ENCODE results near the gene KIF18B. TPM values are rescaled to one million over a fixed set of nuclear protein-coding genes. Genes with fewer than 3 reads are reported as not detected.

KIF18B gene
- total and polyA plus RNA-seq, 10 of the 15 experiments (the other 5 are each of a cell fraction or from before 2014, with no cell fraction given) = 2.8 to 46.2 (median 20.5) TPM

GRCh38 chr17:44921122-44921882 is 26.3 kb downstream of the KIF18B start:
- Histone ChIP-seq H3K79me2 (ENCODE audit: control insufficient read depth, insufficient read depth, low read length) (no peaks in the 10 kb centered on the region), H4K20me1 (ENCODE audit: control insufficient read depth, insufficient read depth) (no peaks in the 10 kb centered on the region), H3K27ac (ENCODE audit: control insufficient read depth, insufficient read depth) (no peak overlapping the region), H3K9ac (ENCODE audit: control insufficient read depth, insufficient read depth, low read length) (no peak overlapping the region), H3K4me1 (ENCODE audit: control insufficient read depth, insufficient read depth, low read length) (peaks cover 12% of the 10 kb centered on the region), H3K4me3 (no peak overlapping the region), H2AFZ (ENCODE audit: control insufficient read depth, low read depth, low read length) (no peak overlapping the region), H3K36me3 (ENCODE audit: control insufficient read depth in 2 of 2, insufficient read depth in 2 of 2, low read length in 1 of 2) (peaks cover 3 to 6% of the 10 kb centered on the region in 2 experiments; a peak in 3 of 4 replicates), H3K4me2 (ENCODE audit: control insufficient read depth, insufficient read depth) (0 out of 2 replicates have a peak overlapping the region, but pooled peaks have one; percentile 39), H3K9me3 (replicated peaks; ENCODE audit: control insufficient read depth, insufficient read depth, low read length) (no peaks in the 10 kb centered on the region), H3K27me3 (replicated peaks in 1 of 2; ENCODE audit: control insufficient read depth in 2 of 2, insufficient read depth in 2 of 2, low read length in 1 of 2) (peaks cover 0 to 3% of the 10 kb centered on the region in 2 experiments; a peak in 1 of 4 replicates)
- FAIRE-seq (no peak), ATAC-seq (no peak), DNase-seq (ENCODE audit: low read depth, low spot score) (no peak)
- no TSS peak for BruUV-seq (replicated peaks)
- ChIA-PET CTCF (interaction anchor here (0.8 to 6.9 kb wide), 38 partner anchors 8 to 280 kb away, joined by 3 to 156 read pairs (median 5); partner anchors contain the start of genes ACBD4, C1QL1, EFTUD2 and PLCD3), POLR2A (interaction anchor here (0.9 to 2.5 kb wide), 7 partner anchors 11 to 202 kb away, joined by 3 to 13 read pairs (median 8); partner anchors contain the start of gene KIF18B), RAD21 (ENCODE audit: unreplicated experiment) (interaction anchor here (1.0 to 4.6 kb wide), 15 partner anchors 27 to 276 kb away, joined by 3 to 82 read pairs (median 5); partner anchors contain the start of genes ACBD4, C1QL1, KIF18B and NMT1), SMC1A (ENCODE audit: uncharacterized antibody, unreplicated experiment) (interaction anchor here (1.1 to 6.5 kb wide), 18 partner anchors 10 to 187 kb away, joined by 3 to 90 read pairs (median 7); partner anchors contain the start of gene EFTUD2)
- TF ChIP-seq TBL1XR1 (IDR thresholded peaks at IDR 0.05; ENCODE audit: low read depth, low read length) = no peak
- TF ChIP-seq FOXK2 (IDR thresholded peaks at IDR 0.05) = no peak
- TF ChIP-seq BACH1 (IDR thresholded peaks at IDR 0.05; ENCODE audit: borderline replicate concordance) = no peak
- TF ChIP-seq IRF3 (IDR thresholded peaks at IDR 0.05) = no peak
- TF ChIP-seq SIX5 (IDR thresholded peaks at IDR 0.05; ENCODE audit: low read depth, low read length, severe bottlenecking) = no peak
- no peak for TF ChIP-seq NFXL1 (IDR thresholded peaks at IDR 0.05; ENCODE audit: borderline replicate concordance)
- WGBS (ENCODE audit: insufficient coverage, insufficient replicate concordance, low lambda C conversion rate, missing lambda C conversion rate) = 51% methylated on average over 11 of the region's 11 CpGs
- intact Hi-C loops (cut with micrococcal nuclease; ENCODE audit: unreplicated experiment) = loop anchor here (5.0 kb wide), 1 partner anchor 191 kb away; no protein-coding TSS in a partner anchor
- in situ Hi-C loops (cut with MboI) = loop anchor here (10.0 kb wide), 2 partner anchors 103 to 183 kb away; no protein-coding TSS in a partner anchor

All from GM12878 (cell line).